Measurements from ENCODE around the gene CPSF7.

Gene CPSF7, protein sequence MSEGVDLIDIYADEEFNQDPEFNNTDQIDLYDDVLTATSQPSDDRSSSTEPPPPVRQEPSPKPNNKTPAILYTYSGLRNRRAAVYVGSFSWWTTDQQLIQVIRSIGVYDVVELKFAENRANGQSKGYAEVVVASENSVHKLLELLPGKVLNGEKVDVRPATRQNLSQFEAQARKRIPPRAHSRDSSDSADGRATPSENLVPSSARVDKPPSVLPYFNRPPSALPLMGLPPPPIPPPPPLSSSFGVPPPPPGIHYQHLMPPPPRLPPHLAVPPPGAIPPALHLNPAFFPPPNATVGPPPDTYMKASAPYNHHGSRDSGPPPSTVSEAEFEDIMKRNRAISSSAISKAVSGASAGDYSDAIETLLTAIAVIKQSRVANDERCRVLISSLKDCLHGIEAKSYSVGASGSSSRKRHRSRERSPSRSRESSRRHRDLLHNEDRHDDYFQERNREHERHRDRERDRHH

DNA sequence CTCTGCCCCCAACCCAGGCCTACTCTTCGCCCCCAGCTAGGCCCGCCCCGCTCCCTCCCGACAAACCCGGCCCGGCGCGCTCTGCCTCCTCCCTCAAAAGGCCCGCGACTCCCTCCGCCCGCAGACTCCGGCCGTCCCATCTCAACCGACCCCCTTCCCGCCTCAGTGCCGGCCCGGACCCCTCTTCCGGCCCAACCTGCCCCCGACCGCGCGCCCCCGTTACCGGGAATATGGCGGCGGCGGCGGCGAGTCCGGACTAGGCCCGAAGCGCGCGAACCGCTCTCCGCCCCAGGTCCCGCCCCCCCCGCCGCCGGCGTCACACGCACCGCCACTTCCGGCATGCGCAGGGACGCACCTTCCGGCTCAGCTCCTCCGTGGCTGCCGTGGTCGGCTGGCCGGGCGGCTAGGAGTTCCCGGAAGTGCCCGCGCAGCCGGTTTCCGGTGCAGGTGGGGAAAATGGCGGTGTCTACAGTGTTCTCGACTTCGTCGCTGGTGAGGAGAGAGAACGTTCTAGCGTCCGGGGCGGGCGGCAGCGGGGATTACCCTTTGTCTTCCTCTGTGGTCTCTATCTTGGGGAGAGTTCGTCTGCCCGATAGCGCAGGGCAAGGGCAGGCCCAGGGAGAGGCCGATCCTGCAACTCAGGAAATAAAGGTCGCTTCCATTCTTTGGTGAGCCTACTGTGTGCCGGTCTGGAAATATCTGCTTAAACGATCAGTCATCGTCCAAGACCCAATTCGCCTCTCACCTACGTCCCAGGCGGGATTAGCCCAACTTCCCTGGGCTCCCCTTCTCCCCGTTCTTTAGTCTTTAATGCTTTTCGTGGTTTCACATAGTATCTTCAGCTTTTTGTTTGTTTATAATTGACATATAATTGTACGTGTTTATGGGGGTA is at the start of gene CPSF7, which contains the start of gene SDHAF2:
Gene CPSF7, minus strand, starts transcription at position 285 of the 892 bp plus-strand sequence. CDS start 740 bp downstream, outside the sequence.
Gene SDHAF2, plus strand, starts transcription at position 434 of the 892 bp plus-strand sequence. Its CDS starts 23 bp downstream, at position 457.
- TF ChIP-seq, protein P1, sequence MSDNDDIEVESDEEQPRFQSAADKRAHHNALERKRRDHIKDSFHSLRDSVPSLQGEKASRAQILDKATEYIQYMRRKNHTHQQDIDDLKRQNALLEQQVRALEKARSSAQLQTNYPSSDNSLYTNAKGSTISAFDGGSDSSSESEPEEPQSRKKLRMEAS (IDR thresholded peaks at IDR 0.05) = peak; percentile 70
- TF ChIP-seq TAF1 (IDR thresholded peaks at IDR 0.05; ENCODE audit: low read depth) (peak; percentile 88), TCF12 (IDR thresholded peaks at IDR 0.05; ENCODE audit: low read depth) (peak; percentile 41; the same call in 1 of the 2 replicates), TEAD4 (IDR thresholded peaks at IDR 0.05) (no peak), EP300 (IDR thresholded peaks at IDR 0.05; ENCODE audit: borderline replicate concordance) (no peak), CREB1 (IDR thresholded peaks at IDR 0.05; ENCODE audit: low read depth) (peak; percentile 82), EGR1 (IDR thresholded peaks at IDR 0.05) (no peak), ZBTB7A (IDR thresholded peaks at IDR 0.05; ENCODE audit: low read depth) (no peak), FOXM1 (IDR thresholded peaks at IDR 0.05; ENCODE audit: borderline replicate concordance, low read depth) (no peak), YY1 (IDR thresholded peaks at IDR 0.05; ENCODE audit: low read depth) (peak; percentile 95), CEBPB (IDR thresholded peaks at IDR 0.05) (no peak), NFIC (IDR thresholded peaks at IDR 0.05) (no peak), RAD21 (IDR thresholded peaks at IDR 0.05; ENCODE audit: low read depth) (no peak)
- TF ChIP-seq, protein P2, sequence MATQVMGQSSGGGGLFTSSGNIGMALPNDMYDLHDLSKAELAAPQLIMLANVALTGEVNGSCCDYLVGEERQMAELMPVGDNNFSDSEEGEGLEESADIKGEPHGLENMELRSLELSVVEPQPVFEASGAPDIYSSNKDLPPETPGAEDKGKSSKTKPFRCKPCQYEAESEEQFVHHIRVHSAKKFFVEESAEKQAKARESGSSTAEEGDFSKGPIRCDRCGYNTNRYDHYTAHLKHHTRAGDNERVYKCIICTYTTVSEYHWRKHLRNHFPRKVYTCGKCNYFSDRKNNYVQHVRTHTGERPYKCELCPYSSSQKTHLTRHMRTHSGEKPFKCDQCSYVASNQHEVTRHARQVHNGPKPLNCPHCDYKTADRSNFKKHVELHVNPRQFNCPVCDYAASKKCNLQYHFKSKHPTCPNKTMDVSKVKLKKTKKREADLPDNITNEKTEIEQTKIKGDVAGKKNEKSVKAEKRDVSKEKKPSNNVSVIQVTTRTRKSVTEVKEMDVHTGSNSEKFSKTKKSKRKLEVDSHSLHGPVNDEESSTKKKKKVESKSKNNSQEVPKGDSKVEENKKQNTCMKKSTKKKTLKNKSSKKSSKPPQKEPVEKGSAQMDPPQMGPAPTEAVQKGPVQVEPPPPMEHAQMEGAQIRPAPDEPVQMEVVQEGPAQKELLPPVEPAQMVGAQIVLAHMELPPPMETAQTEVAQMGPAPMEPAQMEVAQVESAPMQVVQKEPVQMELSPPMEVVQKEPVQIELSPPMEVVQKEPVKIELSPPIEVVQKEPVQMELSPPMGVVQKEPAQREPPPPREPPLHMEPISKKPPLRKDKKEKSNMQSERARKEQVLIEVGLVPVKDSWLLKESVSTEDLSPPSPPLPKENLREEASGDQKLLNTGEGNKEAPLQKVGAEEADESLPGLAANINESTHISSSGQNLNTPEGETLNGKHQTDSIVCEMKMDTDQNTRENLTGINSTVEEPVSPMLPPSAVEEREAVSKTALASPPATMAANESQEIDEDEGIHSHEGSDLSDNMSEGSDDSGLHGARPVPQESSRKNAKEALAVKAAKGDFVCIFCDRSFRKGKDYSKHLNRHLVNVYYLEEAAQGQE (IDR thresholded peaks at IDR 0.05; ENCODE audit: low read depth) = 0 out of 2 replicates have a peak, but pooled peaks have one; percentile 5
- TF ChIP-seq, protein P3, sequence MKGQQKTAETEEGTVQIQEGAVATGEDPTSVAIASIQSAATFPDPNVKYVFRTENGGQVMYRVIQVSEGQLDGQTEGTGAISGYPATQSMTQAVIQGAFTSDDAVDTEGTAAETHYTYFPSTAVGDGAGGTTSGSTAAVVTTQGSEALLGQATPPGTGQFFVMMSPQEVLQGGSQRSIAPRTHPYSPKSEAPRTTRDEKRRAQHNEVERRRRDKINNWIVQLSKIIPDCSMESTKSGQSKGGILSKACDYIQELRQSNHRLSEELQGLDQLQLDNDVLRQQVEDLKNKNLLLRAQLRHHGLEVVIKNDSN (IDR thresholded peaks at IDR 0.05) = peak; percentile 21; the same call in 1 of the 2 replicates

DNA sequence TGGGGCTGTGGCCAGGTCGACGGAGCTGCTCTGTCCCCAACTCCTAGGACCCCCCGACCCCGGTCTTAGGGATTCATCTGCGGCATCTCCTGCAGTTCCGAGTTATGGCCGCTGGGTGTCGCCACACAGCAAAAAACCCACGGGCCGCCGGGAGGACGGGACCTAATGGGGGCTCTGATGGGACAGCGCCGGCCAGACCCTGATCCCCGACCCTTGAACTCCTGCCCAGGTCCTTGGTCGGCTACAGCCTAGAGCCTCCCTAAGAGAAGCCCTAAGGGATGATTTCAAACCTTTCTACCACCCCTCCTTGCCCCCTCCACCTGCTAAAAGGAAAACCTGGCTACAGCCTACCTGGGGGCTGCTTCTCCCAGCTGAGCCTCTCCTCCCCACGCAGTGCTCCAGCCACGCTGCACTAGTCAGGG is 48.0 kb upstream of the CPSF7 start:
- TF ChIP-seq TCF12 (IDR thresholded peaks at IDR 0.05; ENCODE audit: low read depth) (no peak), TEAD4 (IDR thresholded peaks at IDR 0.05) (no peak), RAD21 (IDR thresholded peaks at IDR 0.05; ENCODE audit: low read depth) (peak; percentile 95), ZBTB7A (IDR thresholded peaks at IDR 0.05; ENCODE audit: low read depth) (peak; percentile 95), YY1 (IDR thresholded peaks at IDR 0.05; ENCODE audit: low read depth) (no peak)
- TF ChIP-seq, protein P2 (IDR thresholded peaks at IDR 0.05; ENCODE audit: low read depth) = no peak

DNA sequence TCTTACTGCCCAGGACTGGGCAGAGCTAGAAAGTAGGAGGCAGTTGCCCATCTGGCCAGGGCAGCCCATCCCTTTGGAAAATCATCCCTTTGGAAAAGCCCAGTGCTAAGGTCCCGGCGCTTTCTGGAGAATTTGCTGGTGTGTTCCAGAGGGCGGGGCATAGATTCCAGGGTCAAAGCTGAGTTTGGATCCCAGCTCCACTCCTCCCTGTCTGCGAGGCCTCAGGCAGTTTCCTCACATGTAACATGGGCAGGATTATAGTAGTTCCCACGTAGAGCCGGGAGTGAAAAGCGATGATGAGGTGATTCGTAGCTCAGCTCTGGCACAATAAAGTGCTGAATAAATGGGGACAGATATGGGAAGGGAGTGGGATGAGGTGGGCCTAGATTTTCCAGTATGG is 47.4 kb upstream of the CPSF7 start:
- TF ChIP-seq RAD21 (IDR thresholded peaks at IDR 0.05; ENCODE audit: low read depth) (no peak), TCF12 (IDR thresholded peaks at IDR 0.05; ENCODE audit: low read depth) (no peak), EGR1 (IDR thresholded peaks at IDR 0.05) (no peak)

DNA sequence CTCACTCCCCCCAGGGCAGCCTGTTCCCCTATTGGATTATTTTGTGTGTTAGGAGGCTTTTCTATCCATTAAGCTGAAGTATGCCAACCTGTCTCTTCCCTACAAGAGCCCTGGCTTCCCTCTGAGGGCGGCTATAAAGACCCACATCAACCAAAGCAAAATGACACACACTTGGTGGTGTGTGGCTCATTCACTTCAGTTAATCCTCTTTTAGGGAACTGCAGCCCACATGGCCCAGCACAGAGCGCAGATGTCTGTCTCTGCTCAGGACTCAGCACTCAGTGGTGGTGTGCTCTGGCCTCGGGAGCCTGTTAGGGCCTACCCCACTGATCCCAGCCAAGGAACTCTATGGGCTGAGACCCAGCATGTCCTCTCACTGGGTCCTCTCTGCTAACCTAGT is 46.6 kb upstream of the CPSF7 start:
- TF ChIP-seq CEBPB (IDR thresholded peaks at IDR 0.05) (no peak), ZBTB7A (IDR thresholded peaks at IDR 0.05; ENCODE audit: low read depth) (no peak), EGR1 (IDR thresholded peaks at IDR 0.05) (no peak), FOXM1 (IDR thresholded peaks at IDR 0.05; ENCODE audit: borderline replicate concordance, low read depth) (no peak), YY1 (IDR thresholded peaks at IDR 0.05; ENCODE audit: low read depth) (no peak), TAF1 (IDR thresholded peaks at IDR 0.05; ENCODE audit: low read depth) (no peak), RAD21 (IDR thresholded peaks at IDR 0.05; ENCODE audit: low read depth) (no peak), EP300 (IDR thresholded peaks at IDR 0.05; ENCODE audit: borderline replicate concordance) (no peak)
- TF ChIP-seq, protein P3 (IDR thresholded peaks at IDR 0.05) = no peak

DNA sequence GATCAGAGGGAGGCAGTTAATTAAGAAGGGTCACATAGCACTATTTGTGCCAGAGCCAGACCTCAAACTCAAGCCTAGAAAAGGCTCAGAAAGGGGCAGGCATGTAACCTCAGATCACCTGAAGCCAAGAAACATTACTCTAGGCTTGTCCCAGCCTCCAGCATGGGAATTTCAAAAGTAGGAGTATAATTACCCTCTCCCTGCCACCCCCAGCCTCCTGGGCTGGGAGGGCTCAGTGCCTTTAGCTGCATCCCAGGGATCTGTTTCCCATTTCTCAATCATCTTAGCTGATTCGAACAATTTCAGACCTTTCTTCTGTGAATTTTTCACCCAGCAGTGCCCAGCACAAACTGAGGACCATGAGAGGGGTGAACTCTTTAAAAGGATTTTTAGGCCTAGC is 45.7 kb upstream of the CPSF7 start:
- no peak for TF ChIP-seq NFIC (IDR thresholded peaks at IDR 0.05)
- TF ChIP-seq TCF12 (IDR thresholded peaks at IDR 0.05; ENCODE audit: low read depth) = no peak
- TF ChIP-seq, protein P2 (IDR thresholded peaks at IDR 0.05; ENCODE audit: low read depth) = no peak
- TF ChIP-seq ZBTB7A (IDR thresholded peaks at IDR 0.05; ENCODE audit: low read depth) = no peak
- no peak for TF ChIP-seq TEAD4 (IDR thresholded peaks at IDR 0.05)
- no peak for TF ChIP-seq EP300 (IDR thresholded peaks at IDR 0.05; ENCODE audit: borderline replicate concordance)
- no peak for TF ChIP-seq YY1 (IDR thresholded peaks at IDR 0.05; ENCODE audit: low read depth)
- no peak for TF ChIP-seq CEBPB (IDR thresholded peaks at IDR 0.05)
- TF ChIP-seq CREB1 (IDR thresholded peaks at IDR 0.05; ENCODE audit: low read depth) = no peak
- no peak for TF ChIP-seq TAF1 (IDR thresholded peaks at IDR 0.05; ENCODE audit: low read depth)
- TF ChIP-seq RAD21 (IDR thresholded peaks at IDR 0.05; ENCODE audit: low read depth) = no peak
- TF ChIP-seq FOXM1 (IDR thresholded peaks at IDR 0.05; ENCODE audit: borderline replicate concordance, low read depth) = no peak
- TF ChIP-seq, protein P1 (IDR thresholded peaks at IDR 0.05) = no peak
- TF ChIP-seq EGR1 (IDR thresholded peaks at IDR 0.05) = no peak
- TF ChIP-seq, protein P3 (IDR thresholded peaks at IDR 0.05) = no peak
